ENCODE data around the gene HDAC4.

The HDAC4 gene

GRCh38 chr2:239311132-239312040 is 89.4 kb downstream of the HDAC4 start:
- no peak for DNase-seq (ENCODE audit: low spot score)
- no peak overlapping the region for H3K27ac Mint-ChIP-seq
- H3K4me3 Mint-ChIP-seq, result no peak overlapping the region
- H3K9me3 Mint-ChIP-seq, result peaks cover 3% of the 10 kb centered on the region
- peaks cover 16% of the 10 kb centered on the region for H3K36me3 Mint-ChIP-seq (ENCODE audit: low read depth)
- H3K4me1 Mint-ChIP-seq (ENCODE audit: low read depth), result peaks cover 14% of the 10 kb centered on the region
- H3K27me3 Mint-ChIP-seq (ENCODE audit: low read depth), result no peaks in the 10 kb centered on the region

- Mint-ChIP-seq H3K36me3 (ENCODE audit: low read depth) (peaks cover 15% of the 10 kb centered on the region), H3K4me1 (ENCODE audit: low read depth) (peaks cover 16% of the 10 kb centered on the region), H3K27ac (no peak overlapping the region), H3K4me3 (no peak overlapping the region), H3K27me3 (ENCODE audit: low read depth) (no peaks in the 10 kb centered on the region), H3K9me3 (peaks cover 3% of the 10 kb centered on the region)
- no peak for DNase-seq (ENCODE audit: low spot score)
Measured at GRCh38 chr2:239310401-239311061, 90.3 kb downstream of the HDAC4 start.

GRCh38 chr2:239309398-239310245 is 91.2 kb downstream of the HDAC4 start:
- Mint-ChIP-seq H3K4me3 (no peak overlapping the region), H3K4me1 (ENCODE audit: low read depth) (peaks cover 11% of the 10 kb centered on the region), H3K9me3 (no peaks in the 10 kb centered on the region), H3K36me3 (ENCODE audit: low read depth) (peaks cover 9% of the 10 kb centered on the region), H3K27ac (no peak overlapping the region), H3K27me3 (ENCODE audit: low read depth) (no peaks in the 10 kb centered on the region)
- DNase-seq (ENCODE audit: low spot score), result no peak

- DNase-seq (ENCODE audit: low spot score), result no peak
- Mint-ChIP-seq H3K36me3 (ENCODE audit: low read depth) (peaks cover 2% of the 10 kb centered on the region), H3K4me3 (no peak overlapping the region), H3K27me3 (ENCODE audit: low read depth) (no peaks in the 10 kb centered on the region), H3K4me1 (ENCODE audit: low read depth) (peaks cover 16% of the 10 kb centered on the region), H3K27ac (no peak overlapping the region), H3K9me3 (no peaks in the 10 kb centered on the region)
Measured at GRCh38 chr2:239308661-239309397, 92.0 kb downstream of the HDAC4 start.

GRCh38 chr2:239307921-239308613 is 92.8 kb downstream of the HDAC4 start:
- no peak overlapping the region for H3K4me3 Mint-ChIP-seq
- no peak overlapping the region for H3K27ac Mint-ChIP-seq
- H3K36me3 Mint-ChIP-seq (ENCODE audit: low read depth), result peaks cover 6% of the 10 kb centered on the region
- DNase-seq (ENCODE audit: low spot score), result no peak
- H3K4me1 Mint-ChIP-seq (ENCODE audit: low read depth), result peaks cover 20% of the 10 kb centered on the region
- H3K27me3 Mint-ChIP-seq (ENCODE audit: low read depth), result no peaks in the 10 kb centered on the region
- no peaks in the 10 kb centered on the region for H3K9me3 Mint-ChIP-seq

- DNase-seq (ENCODE audit: low spot score), result no peak
- H3K27ac Mint-ChIP-seq, result no peak overlapping the region
- no peak overlapping the region for H3K4me3 Mint-ChIP-seq
- H3K9me3 Mint-ChIP-seq, result no peaks in the 10 kb centered on the region
- H3K27me3 Mint-ChIP-seq (ENCODE audit: low read depth), result no peaks in the 10 kb centered on the region
- H3K4me1 Mint-ChIP-seq (ENCODE audit: low read depth), result peaks cover 24% of the 10 kb centered on the region
- H3K36me3 Mint-ChIP-seq (ENCODE audit: low read depth), result peaks cover 6% of the 10 kb centered on the region
Measured at GRCh38 chr2:239307221-239307569, 93.6 kb downstream of the HDAC4 start.

- H3K9me3 Mint-ChIP-seq, result no peaks in the 10 kb centered on the region
- no peak overlapping the region for H3K27ac Mint-ChIP-seq
- no peak for DNase-seq (ENCODE audit: low spot score)
- no peak overlapping the region for H3K4me3 Mint-ChIP-seq
- H3K27me3 Mint-ChIP-seq (ENCODE audit: low read depth), result no peaks in the 10 kb centered on the region
- H3K4me1 Mint-ChIP-seq (ENCODE audit: low read depth), result peaks cover 30% of the 10 kb centered on the region
- H3K36me3 Mint-ChIP-seq (ENCODE audit: low read depth), result peaks cover 6% of the 10 kb centered on the region
Measured at GRCh38 chr2:239306274-239307220, 94.3 kb downstream of the HDAC4 start.

GRCh38 chr2:239305771-239306170 is 95.0 kb downstream of the HDAC4 start:
- H3K27ac Mint-ChIP-seq, result no peak overlapping the region

GRCh38 chr2:239305222-239305575 is 95.6 kb downstream of the HDAC4 start:
- Mint-ChIP-seq H3K9me3 (no peaks in the 10 kb centered on the region), H3K4me1 (ENCODE audit: low read depth) (peaks cover 32% of the 10 kb centered on the region), H3K36me3 (ENCODE audit: low read depth) (peaks cover 6% of the 10 kb centered on the region), H3K4me3 (no peak overlapping the region), H3K27me3 (ENCODE audit: low read depth) (no peaks in the 10 kb centered on the region), H3K27ac (no peak overlapping the region)
- DNase-seq (ENCODE audit: low spot score), result no peak

More at GRCh38 chr2:239305771-239306170, 95.0 kb downstream of the HDAC4 start:
- Mint-ChIP-seq H3K4me3 (no peak overlapping the region), H3K36me3 (ENCODE audit: low read depth) (peaks cover 6% of the 10 kb centered on the region), H3K9me3 (no peaks in the 10 kb centered on the region), H3K4me1 (ENCODE audit: low read depth) (peaks cover 32% of the 10 kb centered on the region), H3K27me3 (ENCODE audit: low read depth) (no peaks in the 10 kb centered on the region)
- DNase-seq (ENCODE audit: low spot score), result no peak

GRCh38 chr2:239304533-239305221 is 96.1 kb downstream of the HDAC4 start:
- no peak overlapping the region for H3K27ac Mint-ChIP-seq
- peaks cover 34% of the 10 kb centered on the region for H3K4me1 Mint-ChIP-seq (ENCODE audit: low read depth)

GRCh38 chr2:239303711-239304532 is 96.9 kb downstream of the HDAC4 start:
- peak overlapping the region; percentile 22 for H3K27ac Mint-ChIP-seq
- peaks cover 4% of the 10 kb centered on the region for H3K36me3 Mint-ChIP-seq (ENCODE audit: low read depth)
- H3K4me3 Mint-ChIP-seq, result no peak overlapping the region
- H3K4me1 Mint-ChIP-seq (ENCODE audit: low read depth), result peaks cover 36% of the 10 kb centered on the region
- no peaks in the 10 kb centered on the region for H3K9me3 Mint-ChIP-seq
- no peak for DNase-seq (ENCODE audit: low spot score)
- no peaks in the 10 kb centered on the region for H3K27me3 Mint-ChIP-seq (ENCODE audit: low read depth)

More at GRCh38 chr2:239304533-239305221, 96.1 kb downstream of the HDAC4 start:
- H3K4me3 Mint-ChIP-seq, result no peak overlapping the region
- DNase-seq (ENCODE audit: low spot score), result no peak
- H3K9me3 Mint-ChIP-seq, result no peaks in the 10 kb centered on the region
- peaks cover 6% of the 10 kb centered on the region for H3K36me3 Mint-ChIP-seq (ENCODE audit: low read depth)
- H3K27me3 Mint-ChIP-seq (ENCODE audit: low read depth), result no peaks in the 10 kb centered on the region
